SK-N-SH (cell line): ENCODE data around the gene PHF3. TPM values are rescaled to one million over a fixed set of nuclear protein-coding genes. Genes with fewer than 3 reads are reported as not detected.

Experiments used
- CTCF ChIA-PET: fragments of 300-600, 350-600 bp; formaldehyde crosslinking; extraction: SDS; loops from one replicate; lab custom pipeline; 2021; lab: Yijun Ruan, JAX
- POLR2A ChIA-PET: fragments of 350-600 bp; sonication (Branson Sonifier 250); formaldehyde crosslinking; extraction: SDS; loops from one replicate; lab custom pipeline; 2020; ENCODE audit warnings: antibody characterized with exemption, inconsistent platforms; lab: Yijun Ruan, JAX
- DNase-seq: peaks from one replicate; pipeline ENCODE4 v3.0.0; 2012
- H2AFZ ChIP-seq: fragments of 200-600 bp; sonication (generic); 2 replicates; pipeline ENCODE4 v1.8.1; 2016; ENCODE audit warnings: antibody characterized with exemption, mild to moderate bottlenecking, low read depth
- H3F3A ChIP-seq: fragments of 200-600 bp; sonication (generic); replicated peaks from 2 replicates; pipeline ENCODE3; 2016; ENCODE audit warnings: antibody characterized with exemption, mild to moderate bottlenecking; ENCODE audit not compliant: insufficient read depth
- H3K27ac ChIP-seq, 2 experiments: fragments of 200-500 bp in 1 of 2; fragments of 200-600 bp in 1 of 2; sonication (Bioruptor generic) in 1 of 2; sonication (generic), shearing (Covaris generic) in 1 of 2; 2 replicates each; pipeline versions ENCODE4 v1.5.1 to v1.6.1; 2014 to 2016; ENCODE audit warnings: low read depth in 2 of 2, inconsistent platforms in 1 of 2, low read length in 1 of 2, mild to moderate bottlenecking in 1 of 2, mixed read lengths in 1 of 2
- H3K27me3 ChIP-seq: fragments of 200-600 bp; sonication (generic), shearing (Covaris generic); 2 replicates; pipeline ENCODE4 v1.6.1; 2016; ENCODE audit warnings: mixed run types; ENCODE audit not compliant: insufficient read depth
- H3K36me3 ChIP-seq, 2 experiments: fragments of 200-500 bp in 1 of 2; fragments of 200-600 bp in 1 of 2; sonication (Bioruptor generic) in 1 of 2; sonication (generic) in 1 of 2; replicated peaks in 1 of 2; 2 replicates each; pipeline versions ENCODE3 to v1.5.1; 2014 to 2016; ENCODE audit warnings: low read length in 1 of 2, mild to moderate bottlenecking in 1 of 2; ENCODE audit not compliant: insufficient read depth in 2 of 2, control insufficient read depth in 1 of 2
- H3K4me1 ChIP-seq, 2 experiments: fragments of 200-500 bp in 1 of 2; fragments of 200-600 bp in 1 of 2; sonication (Bioruptor generic) in 1 of 2; sonication (generic), shearing (Covaris generic) in 1 of 2; 2 replicates each; pipeline versions ENCODE4 v1.5.1 to v1.6.1; 2014 to 2016; ENCODE audit warnings: low read depth in 1 of 2, low read length in 1 of 2, mixed run types in 1 of 2; ENCODE audit not compliant: insufficient read depth in 2 of 2, control insufficient read depth in 1 of 2
- H3K4me2 ChIP-seq: fragments of 200-600 bp; sonication (generic), shearing (Covaris generic); 2 replicates; pipeline ENCODE4 v1.6.1; 2017; ENCODE audit warnings: mixed run types
- H3K4me3 ChIP-seq, 2 experiments: fragments of 200-500 bp in 1 of 2; fragments of 200-600 bp in 1 of 2; sonication (Bioruptor generic) in 1 of 2; sonication (generic), shearing (Covaris generic) in 1 of 2; 2 replicates each; pipeline versions ENCODE4 v1.5.1 to v1.8.1; 2014 to 2016; ENCODE audit warnings: low read depth in 2 of 2, inconsistent platforms in 1 of 2, low read length in 1 of 2, mild to moderate bottlenecking in 1 of 2, mixed read lengths in 1 of 2, moderate library complexity in 1 of 2
- H3K79me2 ChIP-seq: fragments of 200-600 bp; sonication (generic); 2 replicates; pipeline ENCODE4 v1.8.1; 2017; ENCODE audit warnings: mild to moderate bottlenecking; ENCODE audit not compliant: insufficient read depth
- H3K9ac ChIP-seq: fragments of 200-600 bp; sonication (generic); 2 replicates; pipeline ENCODE4 v1.6.1; 2017; ENCODE audit warnings: mixed run types
- H3K9me2 ChIP-seq: fragments of 200-600 bp; sonication (generic); 2 replicates; pipeline ENCODE4 v1.6.1; 2017; ENCODE audit warnings: mixed run types
- H3K9me3 ChIP-seq: fragments of 200-600 bp; sonication (generic); 2 replicates; pipeline ENCODE4 v1.6.1; 2017; ENCODE audit warnings: mixed run types, mild to moderate bottlenecking, moderate library complexity
- H4K20me1 ChIP-seq: fragments of 200-600 bp; sonication (generic); 2 replicates; pipeline ENCODE4 v1.6.1; 2017; ENCODE audit warnings: mild to moderate bottlenecking, mixed run types; ENCODE audit not compliant: insufficient read depth
- EZH2phosphoT487 ChIP-seq: fragments of 200-600 bp; sonication (generic); IDR thresholded peaks from 2 replicates; pipeline ENCODE4 v1.6.1; 2017; ENCODE audit warnings: low read depth, mixed run types, mild to moderate bottlenecking, antibody characterized with exemption, moderate library complexity, borderline replicate concordance
- FOXJ3 ChIP-seq: sonication (generic); formaldehyde crosslinking; IDR thresholded peaks from 2 replicates; pipeline ENCODE4 v1.5.1; 2020; ENCODE audit warnings: mild to moderate bottlenecking, missing genetic modification reagents
- FOXM1 ChIP-seq: IDR thresholded peaks from 2 replicates; pipeline ENCODE4 v1.4.0; 2012; ENCODE audit warnings: low read depth, mild to moderate bottlenecking
- GABPA ChIP-seq: IDR thresholded peaks from 2 replicates; pipeline ENCODE4 v1.4.0; 2012; ENCODE audit warnings: low read depth, mild to moderate bottlenecking
- GATA2 ChIP-seq: sonication (generic); formaldehyde crosslinking; IDR thresholded peaks from 2 replicates; pipeline ENCODE4 v1.5.0; 2020; ENCODE audit warnings: mild to moderate bottlenecking, missing genetic modification reagents
- IRF3 ChIP-seq: fragments of 150-350 bp; IDR thresholded peaks from 2 replicates; pipeline ENCODE4 v1.6.1; 2016; ENCODE audit warnings: mild to moderate bottlenecking, low read depth, low read length
- JUND ChIP-seq: IDR thresholded peaks from 2 replicates; pipeline ENCODE4 v1.4.0; 2012
- NFIC ChIP-seq: IDR thresholded peaks from 2 replicates; pipeline ENCODE4 v1.4.0; 2012; ENCODE audit warnings: borderline replicate concordance
- NRF1 ChIP-seq: IDR thresholded peaks from 2 replicates; pipeline ENCODE4 v1.6.1; 2012; ENCODE audit warnings: low read depth, mild to moderate bottlenecking, low read length
- RAD21 ChIP-seq: IDR thresholded peaks from 2 replicates; pipeline ENCODE4 v1.6.1; 2012; ENCODE audit warnings: mild to moderate bottlenecking, low read length
- RCOR1 ChIP-seq: fragments of 150-350 bp; IDR thresholded peaks from 2 replicates; pipeline ENCODE4 v1.6.1; 2017; ENCODE audit warnings: antibody characterized with exemption, low read length
- SIN3A ChIP-seq: IDR thresholded peaks from 2 replicates; pipeline ENCODE4 v1.6.1; 2012; ENCODE audit warnings: low read depth, mild to moderate bottlenecking, low read length, moderate library complexity, borderline replicate concordance
- SMC3 ChIP-seq: IDR thresholded peaks from 2 replicates; pipeline ENCODE4 v1.6.1; 2012; ENCODE audit warnings: low read depth, low read length, improper control_type of control experiment
- TCF12 ChIP-seq: IDR thresholded peaks from 2 replicates; pipeline ENCODE4 v1.4.0; 2012
- USF2 ChIP-seq: fragments of 150-350 bp; IDR thresholded peaks from 2 replicates; pipeline ENCODE4 v1.6.1; 2017; ENCODE audit warnings: antibody characterized with exemption, low read length, low read depth, borderline replicate concordance
- YY1 ChIP-seq: IDR thresholded peaks from 2 replicates; pipeline ENCODE4 v1.4.0; 2012; ENCODE audit warnings: low read depth, mild to moderate bottlenecking
- WGBS: methylation state at CpG from one replicate; pipeline ENCODE4 v1.1.6; 2017; ENCODE audit warnings: low lambda C conversion rate; 5-methylcytosine and 5-hydroxymethylcytosine counted together
- polyA plus RNA-seq, 3 experiments: library from polyadenylated mRNA; depleted of rRNA; stranded (reverse); fragments of >200 nt; gene quantifications; 2 replicates each; pipeline ENCODE4 v1.2.3, GENCODE V29; 2012
- TF ChIP-seq, protein P1 (sequence below): IDR thresholded peaks from 2 replicates; pipeline ENCODE4; 2012

The PHF3 gene
- polyA plus RNA-seq, 1 of the 3 experiments (the other 2 are of a cell fraction), result 4.4 TPM

- peaks cover 10 to 27% of the 10 kb centered on the region in 2 experiments for H3K36me3 ChIP-seq
- CTCF ChIA-PET, result interaction anchor here (0.7 to 2.0 kb wide), 3 partner anchors 11 to 130 kb away, joined by 3 to 9 read pairs (median 3); no protein-coding TSS in a partner anchor
Observed at GRCh38 chr6:63672582-63673129, 37.1 kb downstream of the PHF3 start.

GRCh38 chr6:63673692-63674091 lies 38.1 kb downstream of the PHF3 start:
- peaks cover 65% of the 10 kb centered on the region for H3K79me2 ChIP-seq
- H3K9me3 ChIP-seq, result no peaks in the 10 kb centered on the region
- peaks cover 10 to 26% of the 10 kb centered on the region in 2 experiments for H3K36me3 ChIP-seq
- H3K4me1 ChIP-seq, result peaks cover 0 to 5% of the 10 kb centered on the region in 2 experiments; a peak in 1 of 4 replicates
- H3K4me2 ChIP-seq, result no peak overlapping the region
- DNase-seq, result no peak
- no peak overlapping the region for H3K4me3 ChIP-seq
- no peak overlapping the region for H2AFZ ChIP-seq
- TF ChIP-seq USF2 (no peak), YY1 (no peak), EZH2phosphoT487 (no peak), SMC3 (no peak), RCOR1 (no peak), FOXJ3 (CRISPR knock-in tag) (no peak)
- TF ChIP-seq, protein P1, sequence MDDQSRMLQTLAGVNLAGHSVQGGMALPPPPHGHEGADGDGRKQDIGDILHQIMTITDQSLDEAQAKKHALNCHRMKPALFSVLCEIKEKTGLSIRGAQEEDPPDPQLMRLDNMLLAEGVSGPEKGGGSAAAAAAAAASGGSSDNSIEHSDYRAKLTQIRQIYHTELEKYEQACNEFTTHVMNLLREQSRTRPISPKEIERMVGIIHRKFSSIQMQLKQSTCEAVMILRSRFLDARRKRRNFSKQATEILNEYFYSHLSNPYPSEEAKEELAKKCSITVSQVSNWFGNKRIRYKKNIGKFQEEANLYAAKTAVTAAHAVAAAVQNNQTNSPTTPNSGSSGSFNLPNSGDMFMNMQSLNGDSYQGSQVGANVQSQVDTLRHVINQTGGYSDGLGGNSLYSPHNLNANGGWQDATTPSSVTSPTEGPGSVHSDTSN, result no peak
- 96% methylated on average over 2 of the region's 2 CpGs for WGBS
- ChIA-PET POLR2A (no interaction called here), CTCF (interaction anchor here (1.0 to 2.0 kb wide), 2 partner anchors 10 to 129 kb away, joined by 3 to 9 read pairs; no protein-coding TSS in a partner anchor)
- H3F3A ChIP-seq, result peaks cover 3% of the 10 kb centered on the region
- H4K20me1 ChIP-seq, result peaks cover 45% of the 10 kb centered on the region
- H3K27ac ChIP-seq, result no peak overlapping the region
- H3K27me3 ChIP-seq, result no peaks in the 10 kb centered on the region
- H3K9ac ChIP-seq, result no peak overlapping the region
- no peaks in the 10 kb centered on the region for H3K9me2 ChIP-seq

More at GRCh38 chr6:63672582-63673129, 37.1 kb downstream of the PHF3 start:
- no peaks in the 10 kb centered on the region for H3K9me3 ChIP-seq
- H3K4me3 ChIP-seq, result no peak overlapping the region
- H3K79me2 ChIP-seq, result peaks cover 67% of the 10 kb centered on the region
- H3K27me3 ChIP-seq, result no peaks in the 10 kb centered on the region
- peaks cover 3% of the 10 kb centered on the region for H3F3A ChIP-seq
- peaks cover 46% of the 10 kb centered on the region for H4K20me1 ChIP-seq
- no peak overlapping the region for H2AFZ ChIP-seq
- H3K4me1 ChIP-seq, result peaks cover 0 to 5% of the 10 kb centered on the region in 2 experiments; a peak in 1 of 4 replicates
- POLR2A ChIA-PET, result no interaction called here
- no peaks in the 10 kb centered on the region for H3K9me2 ChIP-seq
- no peak overlapping the region for H3K27ac ChIP-seq
- no peak overlapping the region for H3K9ac ChIP-seq
- no peak for DNase-seq
- TF ChIP-seq NRF1, result no peak
- TF ChIP-seq TCF12, result no peak
- TF ChIP-seq NFIC, result no peak
- TF ChIP-seq SIN3A, result no peak
- no peak for TF ChIP-seq GABPA
- no peak for TF ChIP-seq GATA2 (CRISPR knock-in tag)
- TF ChIP-seq JUND, result no peak
- no peak for TF ChIP-seq IRF3
- no peak for TF ChIP-seq RAD21
- no peak for TF ChIP-seq FOXM1
- 93% methylated on average over 3 of the region's 3 CpGs for WGBS
- H3K4me2 ChIP-seq, result no peak overlapping the region
